ENCODE results near the gene ROR2.
"Not testable (repeated sequence)": the region's sequence is repeated elsewhere in the genome, so short reads cannot be mapped to it uniquely, and the experiment has no call there.

- not testable (repeated sequence) for TF ChIP-seq ZFX (IDR thresholded peaks at IDR 0.05; ENCODE audit: borderline replicate concordance); CTCF (IDR thresholded peaks at IDR 0.05)
Observed at GRCh38 chr9:91975254-91975653, 25.2 kb upstream of the ROR2 start.

Data from 22Rv1 (cell line).